Measurements from ENCODE around the gene EXOC8.

DNA sequence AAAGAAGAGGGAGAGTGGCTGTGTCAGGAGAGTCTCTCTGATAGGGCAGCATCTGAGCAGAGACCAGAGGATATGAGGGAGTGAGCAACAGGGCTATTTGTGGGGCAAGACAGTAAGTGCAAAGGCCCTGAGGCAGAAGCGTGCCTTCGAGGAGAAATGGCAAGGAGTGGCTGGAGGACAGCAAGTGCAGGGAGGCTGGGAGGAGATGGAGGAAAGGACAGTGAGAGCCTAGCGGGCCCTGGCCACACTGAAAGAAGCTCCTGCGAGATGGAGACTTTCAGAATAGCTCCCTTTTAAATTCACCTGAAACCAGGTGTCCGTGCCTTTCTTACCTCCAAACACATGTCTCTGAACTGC is 25.2 kb downstream of the EXOC8 start:
- TF ChIP-seq, protein P1, sequence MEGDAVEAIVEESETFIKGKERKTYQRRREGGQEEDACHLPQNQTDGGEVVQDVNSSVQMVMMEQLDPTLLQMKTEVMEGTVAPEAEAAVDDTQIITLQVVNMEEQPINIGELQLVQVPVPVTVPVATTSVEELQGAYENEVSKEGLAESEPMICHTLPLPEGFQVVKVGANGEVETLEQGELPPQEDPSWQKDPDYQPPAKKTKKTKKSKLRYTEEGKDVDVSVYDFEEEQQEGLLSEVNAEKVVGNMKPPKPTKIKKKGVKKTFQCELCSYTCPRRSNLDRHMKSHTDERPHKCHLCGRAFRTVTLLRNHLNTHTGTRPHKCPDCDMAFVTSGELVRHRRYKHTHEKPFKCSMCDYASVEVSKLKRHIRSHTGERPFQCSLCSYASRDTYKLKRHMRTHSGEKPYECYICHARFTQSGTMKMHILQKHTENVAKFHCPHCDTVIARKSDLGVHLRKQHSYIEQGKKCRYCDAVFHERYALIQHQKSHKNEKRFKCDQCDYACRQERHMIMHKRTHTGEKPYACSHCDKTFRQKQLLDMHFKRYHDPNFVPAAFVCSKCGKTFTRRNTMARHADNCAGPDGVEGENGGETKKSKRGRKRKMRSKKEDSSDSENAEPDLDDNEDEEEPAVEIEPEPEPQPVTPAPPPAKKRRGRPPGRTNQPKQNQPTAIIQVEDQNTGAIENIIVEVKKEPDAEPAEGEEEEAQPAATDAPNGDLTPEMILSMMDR (IDR thresholded peaks at IDR 0.05) = no peak
- no peak for TF ChIP-seq POLR2A (IDR thresholded peaks at IDR 0.05)

Data from body of pancreas (tissue), 4 donors.